Measurements from ENCODE around the gene SORCS2. TPM values are rescaled to one million over a fixed set of nuclear protein-coding genes. Genes with fewer than 3 reads are reported as not detected.

Gene SORCS2
- total and polyA plus RNA-seq, 2 donors (not counting 1 experiment from before 2014, with no cell fraction given): not detected

- Histone ChIP-seq H3K27me3 (replicated peaks in 1 of 4; ENCODE audit: control extremely low read depth in 1 of 4, control insufficient read depth in 3 of 4, insufficient read depth in 4 of 4, low read length in 3 of 4) (no peaks in the 10 kb centered on the region), H3K36me3 (replicated peaks in 1 of 2; ENCODE audit: control extremely low read depth in 1 of 2, control insufficient read depth in 1 of 2, extremely low read depth in 1 of 2, insufficient read depth in 2 of 2, low read length in 1 of 2) (no peaks in the 10 kb centered on the region), H3K9ac (ENCODE audit: low read length) (no peak overlapping the region), H3K4me2 (replicated peaks; ENCODE audit: low read depth, low read length, poor library complexity, severe bottlenecking) (no peak overlapping the region), H3K27ac (ENCODE audit: low read length in 2 of 2) (no peak overlapping the region), H3K4me1 (ENCODE audit: control insufficient read depth in 2 of 2, insufficient read depth in 2 of 2, low read length in 2 of 2) (no peaks in the 10 kb centered on the region), H3K79me2 (ENCODE audit: control insufficient read depth, insufficient read depth, low read length) (no peaks in the 10 kb centered on the region), H3K9me3 (ENCODE audit: control extremely low read depth in 1 of 3, control insufficient read depth in 2 of 3, insufficient read depth in 1 of 3, low read length in 2 of 3) (peaks cover 0 to 14% (median 0%) of the 10 kb centered on the region in 3 donors), H3K4me3 (ENCODE audit: control extremely low read depth in 1 of 5, extremely low read depth in 1 of 5, insufficient read depth in 1 of 5, low read depth in 2 of 5, low read length in 4 of 5) (no peak overlapping the region), H4K20me1 (ENCODE audit: control insufficient read depth, insufficient read depth, low read length, poor library complexity, severe bottlenecking) (no peaks in the 10 kb centered on the region), H2AFZ (ENCODE audit: insufficient read depth, low read depth, low read length, poor library complexity, severe bottlenecking) (no peak overlapping the region)
- TF ChIP-seq EZH2 (IDR thresholded peaks at IDR 0.05; ENCODE audit: borderline replicate concordance, insufficient read depth, low read depth, low read length, poor library complexity, severe bottlenecking) (no peak), CTCF (IDR thresholded peaks at IDR 0.05) (no peak)
- no peak overlapping the region for H3K4me3 Mint-ChIP-seq
- no peaks in the 10 kb centered on the region for H3K9me3 Mint-ChIP-seq (ENCODE audit: insufficient read depth)
- no peak for DNase-seq
- no peak overlapping the region for H3K27ac Mint-ChIP-seq
- WGBS (ENCODE audit: insufficient coverage): 88% methylated on average over 11 of the region's 11 CpGs
- no peaks in the 10 kb centered on the region for H3K4me1 Mint-ChIP-seq
- ATAC-seq (ENCODE audit: low read depth): no peak
- no peaks in the 10 kb centered on the region for H3K27me3 Mint-ChIP-seq
- intact Hi-C loops (cut with micrococcal nuclease): no loop called here
- ChIA-PET CTCF (no interaction called here), POLR2A (no interaction called here)
Observed at GRCh38 chr4:7710126-7710525, 517.8 kb downstream of the SORCS2 start.

- no peak overlapping the region for H3K27ac Mint-ChIP-seq
- no peak overlapping the region for H3K4me3 Mint-ChIP-seq
- peaks cover 0 to 14% (median 0%) of the 10 kb centered on the region in 3 donors for H3K9me3 ChIP-seq (ENCODE audit: control extremely low read depth in 1 of 3, control insufficient read depth in 2 of 3, insufficient read depth in 1 of 3, low read length in 2 of 3)
- H3K4me2 ChIP-seq (replicated peaks; ENCODE audit: low read depth, low read length, poor library complexity, severe bottlenecking): no peak overlapping the region
- no peak overlapping the region for H3K27ac ChIP-seq (ENCODE audit: low read length in 2 of 2)
- intact Hi-C loops (cut with micrococcal nuclease): no loop called here
- TF ChIP-seq CTCF (IDR thresholded peaks at IDR 0.05): no peak
- no peak for TF ChIP-seq EZH2 (IDR thresholded peaks at IDR 0.05; ENCODE audit: borderline replicate concordance, insufficient read depth, low read depth, low read length, poor library complexity, severe bottlenecking)
- no peak for ATAC-seq (ENCODE audit: low read depth)
- H3K36me3 ChIP-seq (replicated peaks in 1 of 2; ENCODE audit: control extremely low read depth in 1 of 2, control insufficient read depth in 1 of 2, extremely low read depth in 1 of 2, insufficient read depth in 2 of 2, low read length in 1 of 2): no peaks in the 10 kb centered on the region
- H2AFZ ChIP-seq (ENCODE audit: insufficient read depth, low read depth, low read length, poor library complexity, severe bottlenecking): no peak overlapping the region
- CTCF ChIA-PET: no interaction called here
- H3K27me3 ChIP-seq (replicated peaks in 1 of 4; ENCODE audit: control extremely low read depth in 1 of 4, control insufficient read depth in 3 of 4, insufficient read depth in 4 of 4, low read length in 3 of 4): no peaks in the 10 kb centered on the region
- no peaks in the 10 kb centered on the region for H3K9me3 Mint-ChIP-seq (ENCODE audit: insufficient read depth)
- no peaks in the 10 kb centered on the region for H3K4me1 ChIP-seq (ENCODE audit: control insufficient read depth in 2 of 2, insufficient read depth in 2 of 2, low read length in 2 of 2)
- POLR2A ChIA-PET: no interaction called here
- no peak for DNase-seq
- H3K4me1 Mint-ChIP-seq: no peaks in the 10 kb centered on the region
- H3K27me3 Mint-ChIP-seq: no peaks in the 10 kb centered on the region
- H3K4me3 ChIP-seq (ENCODE audit: control extremely low read depth in 1 of 5, extremely low read depth in 1 of 5, insufficient read depth in 1 of 5, low read depth in 2 of 5, low read length in 4 of 5): no peak overlapping the region
- no peaks in the 10 kb centered on the region for H3K79me2 ChIP-seq (ENCODE audit: control insufficient read depth, insufficient read depth, low read length)
- no peak overlapping the region for H3K9ac ChIP-seq (ENCODE audit: low read length)
- H4K20me1 ChIP-seq (ENCODE audit: control insufficient read depth, insufficient read depth, low read length, poor library complexity, severe bottlenecking): no peaks in the 10 kb centered on the region
- WGBS (ENCODE audit: insufficient coverage): 88% methylated on average over 21 of the region's 21 CpGs
Observed at GRCh38 chr4:7710576-7711306, 518.4 kb downstream of the SORCS2 start.
